ENCODE results near the gene ANKRD33B. TPM values are rescaled to one million over a fixed set of nuclear protein-coding genes. Genes with fewer than 3 reads are reported as not detected.

Gene ANKRD33B
- total and polyA plus RNA-seq, 2 of the 8 experiments (the other 6 are each of a cell fraction or from before 2014, with no cell fraction given): 6.9 to 20.6 TPM

DNA sequence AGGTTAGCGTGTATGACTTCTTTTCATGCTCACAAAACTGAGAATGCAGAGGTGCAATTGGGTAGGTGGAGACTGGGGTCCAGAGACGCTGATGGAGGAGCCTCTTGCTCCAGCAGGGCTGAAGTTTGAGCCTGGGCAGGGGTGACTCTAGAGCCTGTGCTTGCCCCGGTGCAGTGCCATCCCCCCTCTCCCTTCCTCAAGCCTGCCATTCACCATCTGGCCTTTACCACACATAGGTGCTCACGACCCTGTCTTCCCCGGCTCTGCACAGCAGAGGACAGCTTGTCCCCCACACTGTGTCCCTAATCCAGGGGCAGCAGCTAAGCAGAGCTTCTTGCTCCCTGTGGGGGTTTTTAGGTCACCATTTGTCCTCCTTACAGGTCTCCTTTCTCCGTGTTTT lies 110.7 kb downstream of the ANKRD33B start (continued):
- TF ChIP-seq ATF2 (IDR thresholded peaks at IDR 0.05; ENCODE audit: low read length) (no peak), JUND (IDR thresholded peaks at IDR 0.05; ENCODE audit: low read length) (no peak), POLR2AphosphoS5 (IDR thresholded peaks at IDR 0.05; ENCODE audit: low read depth, low read length) (no peak), RBBP5 (IDR thresholded peaks at IDR 0.05; ENCODE audit: borderline replicate concordance, low read depth, low read length) (no peak), HDAC2 (IDR thresholded peaks at IDR 0.05; ENCODE audit: borderline replicate concordance in 1 of 2, low read depth in 2 of 2, low read length in 2 of 2) (no peak), ASH2L (IDR thresholded peaks at IDR 0.05; ENCODE audit: low read length) (no peak), FOSL1 (IDR thresholded peaks at IDR 0.05; ENCODE audit: insufficient read depth, low read depth, low read length) (no peak), RFX5 (IDR thresholded peaks at IDR 0.05; ENCODE audit: borderline replicate concordance, low read depth, low read length) (no peak)
